GM19468 (cell line): ENCODE results near the gene KCTD18.

Experiments used
- ATAC-seq: cut with Tn5 transposase; IDR thresholded peaks from one replicate; pipeline ENCODE4 v1.9.1; 2021; ENCODE audit warnings: mild to moderate bottlenecking, moderate library complexity, moderate number of reproducible peaks; ENCODE audit not compliant: unreplicated experiment; ENCODE audit errors: extremely low read depth

Gene KCTD18

GRCh38 chr2:200488169-200488568 is 21.7 kb downstream of the KCTD18 start:
- no peak for ATAC-seq

- ATAC-seq: no peak
Observed at GRCh38 chr2:200486529-200486928, 23.3 kb downstream of the KCTD18 start.

DNA sequence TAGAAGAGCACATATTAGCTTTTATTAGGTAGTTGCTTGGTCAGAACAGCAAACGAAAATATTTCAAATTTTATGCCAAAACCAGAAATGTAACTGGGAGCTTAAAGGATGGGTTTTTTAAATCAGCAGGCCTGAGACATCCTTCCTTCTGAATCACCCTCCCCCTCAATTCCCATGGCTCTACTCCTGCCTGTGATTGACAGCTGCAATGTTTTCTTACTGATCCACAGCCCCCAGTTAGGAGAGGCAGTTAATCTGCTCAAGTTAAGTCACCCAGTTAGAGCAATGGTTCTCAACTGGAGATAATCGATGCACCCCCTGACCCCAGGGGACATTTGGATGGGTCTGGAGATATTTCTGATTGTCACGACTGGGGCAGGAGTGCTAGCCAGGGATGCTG is 24.9 kb downstream of the KCTD18 start:
- no peak for ATAC-seq

GRCh38 chr2:200483729-200484198 is 26.1 kb downstream of the KCTD18 start:
- no peak for ATAC-seq

GRCh38 chr2:200482194-200482593 is 27.7 kb downstream of the KCTD18 start:
- peak; percentile 53 for ATAC-seq

DNA sequence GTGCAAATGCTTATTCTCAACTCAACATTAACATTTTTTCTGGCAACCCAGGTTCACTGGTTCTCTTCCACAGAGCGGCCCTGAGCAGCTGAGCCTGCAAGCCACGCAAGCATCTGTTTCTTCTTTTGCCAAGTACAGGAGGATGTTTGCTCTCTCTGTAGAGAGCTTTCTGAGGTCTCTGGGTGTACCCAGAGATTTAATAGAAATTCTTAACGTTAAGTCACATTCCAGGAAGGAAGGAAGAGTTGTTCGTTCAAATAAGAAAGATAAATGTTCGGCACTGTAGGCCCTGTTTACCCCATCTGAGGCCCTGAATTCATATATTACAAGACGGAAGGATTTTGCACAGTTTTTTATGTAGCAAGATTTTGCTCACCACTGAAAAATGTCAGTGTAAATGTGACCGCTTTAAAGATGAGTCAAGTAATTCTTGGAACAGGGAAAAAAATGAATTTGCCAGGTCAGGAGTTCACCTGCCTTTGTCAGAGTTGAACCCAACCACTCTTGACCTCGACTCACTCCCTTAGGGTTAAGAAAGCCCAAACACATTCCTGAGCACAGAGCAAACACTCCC is 30.1 kb downstream of the KCTD18 start:
- ATAC-seq: no peak

GRCh38 chr2:200477667-200478131 is 32.2 kb downstream of the KCTD18 start:
- no peak for ATAC-seq

- ATAC-seq: no peak
Observed at GRCh38 chr2:200476836-200477235, 33.0 kb downstream of the KCTD18 start.

GRCh38 chr2:200475795-200476194 is 34.1 kb downstream of the KCTD18 start:
- ATAC-seq: no peak

GRCh38 chr2:200472853-200473464 is 36.9 kb downstream of the KCTD18 start:
- ATAC-seq: no peak

DNA sequence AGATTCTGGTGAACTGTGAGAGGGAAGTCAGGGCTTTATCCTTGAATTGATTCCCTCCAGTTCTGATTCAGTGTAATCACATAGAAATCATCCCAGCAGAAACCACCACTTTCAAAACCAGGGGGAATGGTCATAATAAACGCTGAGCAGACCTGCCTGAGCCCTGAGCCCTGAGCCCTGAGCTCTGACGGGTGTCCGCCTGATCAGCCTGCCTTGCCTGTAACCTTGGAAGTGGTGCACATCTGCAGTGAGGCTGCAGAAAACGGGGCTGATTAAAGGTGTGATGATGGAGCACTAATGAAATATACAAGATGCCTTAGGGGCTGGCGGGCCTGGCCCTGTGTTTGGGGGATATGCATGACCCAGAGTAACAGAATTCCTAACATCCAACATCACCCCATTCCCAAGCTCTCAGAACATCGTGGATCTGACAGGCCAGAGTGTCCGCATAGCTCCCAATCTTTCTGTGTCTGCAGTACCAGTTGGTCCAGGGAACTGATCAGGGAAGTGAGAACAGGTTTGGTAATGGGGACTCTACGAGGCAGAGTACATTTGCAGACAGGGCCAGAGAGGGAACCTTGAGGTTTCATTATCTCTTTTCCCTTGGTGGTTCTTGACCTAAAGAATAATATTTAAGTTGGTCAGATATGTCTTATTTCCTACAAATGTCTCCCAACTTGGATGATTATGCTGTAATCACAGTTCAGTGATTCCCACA is 37.8 kb downstream of the KCTD18 start:
- ATAC-seq: no peak

DNA sequence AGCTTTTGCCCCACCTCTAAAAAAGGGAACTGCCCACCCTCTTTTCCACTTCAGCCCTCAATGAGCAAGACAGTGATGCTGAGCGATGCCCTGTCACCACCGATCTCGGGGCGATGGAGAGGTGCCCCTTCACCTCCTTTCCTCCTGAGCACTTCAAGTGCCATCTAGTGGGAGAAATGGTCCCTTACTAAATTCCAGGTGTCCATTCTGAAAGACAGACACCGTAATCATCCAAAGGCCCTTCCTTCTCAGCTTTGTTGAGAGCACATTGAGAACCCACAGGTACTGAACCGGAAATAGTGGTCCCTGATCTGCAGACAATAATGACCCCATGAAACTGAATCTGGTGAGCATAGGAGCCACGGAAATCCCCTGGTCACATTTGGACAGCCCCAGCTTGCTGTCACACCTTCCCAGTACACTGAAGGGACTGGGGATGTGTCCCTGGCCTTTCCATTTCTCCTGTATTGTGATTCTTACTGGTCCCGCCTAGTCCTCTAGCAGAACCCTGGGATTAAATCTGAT is 38.5 kb downstream of the KCTD18 start:
- peak; percentile 69 for ATAC-seq

DNA sequence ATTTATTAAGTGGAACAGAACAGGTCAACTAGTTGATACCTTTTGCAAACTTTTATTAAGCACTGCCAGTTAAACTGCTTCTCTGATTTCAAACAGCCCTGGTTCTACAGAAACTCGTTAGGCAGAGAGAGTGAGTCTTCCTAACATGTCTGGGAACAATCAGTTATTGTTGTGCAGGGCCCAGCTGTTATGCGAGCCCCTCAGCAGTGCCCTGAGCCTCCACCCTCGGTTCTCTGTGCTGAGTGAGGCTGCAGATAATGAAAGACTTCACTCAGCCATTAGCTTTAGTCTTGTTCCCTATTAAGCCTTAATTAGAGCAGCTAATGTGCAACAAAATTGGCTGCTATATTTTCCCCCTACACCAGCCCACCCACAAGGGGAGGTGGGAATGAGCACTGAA is 39.6 kb downstream of the KCTD18 start:
- no peak for ATAC-seq

DNA sequence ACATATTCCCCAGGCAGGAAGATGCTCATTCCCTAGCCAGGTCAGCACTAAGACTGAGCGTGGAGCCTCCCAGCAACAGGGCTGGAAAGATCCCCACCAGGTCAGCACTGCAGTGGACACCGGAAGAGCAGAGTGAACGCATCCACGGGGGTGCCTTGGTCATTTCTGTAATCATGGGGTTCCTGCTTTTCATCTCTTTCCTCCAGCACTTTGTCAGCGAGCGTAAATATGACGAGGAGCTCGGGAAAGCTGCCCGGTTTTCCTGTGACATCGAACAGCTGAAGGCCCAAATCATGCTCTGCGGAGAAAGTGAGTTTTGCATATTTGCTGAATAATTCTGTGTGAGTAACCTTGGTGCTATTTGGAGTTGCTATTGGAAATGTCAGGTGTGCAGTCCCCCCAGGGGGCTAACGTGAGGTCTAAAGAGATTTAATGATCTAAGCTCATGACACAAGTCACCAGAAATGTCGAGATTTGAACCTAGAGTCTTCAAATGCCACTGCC is 40.1 kb downstream of the KCTD18 start:
- ATAC-seq: no peak

- no peak for ATAC-seq
Observed at GRCh38 chr2:200467806-200468681, 41.8 kb downstream of the KCTD18 start.

DNA sequence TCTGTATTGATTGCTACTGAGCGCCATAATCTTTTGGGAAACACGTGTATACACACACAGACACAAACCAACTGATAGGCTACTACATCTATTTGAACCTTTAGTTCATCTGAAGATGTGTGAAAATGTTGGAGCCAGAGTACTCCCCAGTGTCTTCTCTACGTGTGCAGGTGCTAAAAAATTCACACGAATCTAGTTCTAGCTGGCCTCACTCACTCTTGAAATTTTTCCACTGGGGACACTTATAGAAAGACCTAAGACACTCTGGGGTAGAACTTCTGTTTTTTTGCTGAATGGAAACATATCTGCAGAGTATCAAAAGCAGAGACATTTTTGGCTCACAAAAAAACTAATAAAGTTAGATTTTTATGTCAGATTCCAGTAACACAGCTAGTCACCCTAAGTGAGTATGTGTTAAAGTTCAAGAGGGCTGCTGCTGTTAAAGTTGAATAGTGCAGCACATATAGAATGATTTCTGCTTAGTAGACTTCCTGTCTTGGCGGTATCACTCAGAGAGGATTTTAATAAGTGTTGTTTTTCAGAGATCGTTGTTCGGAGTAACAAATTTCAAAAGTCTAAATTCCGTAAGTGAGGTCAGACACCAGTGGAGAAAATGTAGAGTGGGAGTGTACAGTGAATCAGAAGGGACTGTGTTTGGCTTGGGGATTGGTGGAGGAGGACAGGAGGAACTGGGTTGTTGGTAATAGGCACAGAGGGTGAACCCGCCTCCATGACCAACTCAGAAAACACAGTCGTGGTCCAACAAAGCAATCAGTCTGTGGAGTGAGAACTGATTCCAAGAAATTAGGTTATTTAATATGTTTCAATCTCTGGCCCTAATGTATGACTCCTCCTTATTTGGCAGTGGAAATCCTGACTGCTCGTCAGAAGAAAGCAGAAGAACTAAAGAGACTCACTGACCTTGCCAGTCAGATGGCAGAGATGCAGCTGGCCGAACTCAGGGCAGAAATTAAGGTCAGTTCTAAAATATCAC is 43.1 kb downstream of the KCTD18 start:
- no peak for ATAC-seq

GRCh38 chr2:200463452-200463851 is 46.4 kb downstream of the KCTD18 start:
- ATAC-seq: no peak

DNA sequence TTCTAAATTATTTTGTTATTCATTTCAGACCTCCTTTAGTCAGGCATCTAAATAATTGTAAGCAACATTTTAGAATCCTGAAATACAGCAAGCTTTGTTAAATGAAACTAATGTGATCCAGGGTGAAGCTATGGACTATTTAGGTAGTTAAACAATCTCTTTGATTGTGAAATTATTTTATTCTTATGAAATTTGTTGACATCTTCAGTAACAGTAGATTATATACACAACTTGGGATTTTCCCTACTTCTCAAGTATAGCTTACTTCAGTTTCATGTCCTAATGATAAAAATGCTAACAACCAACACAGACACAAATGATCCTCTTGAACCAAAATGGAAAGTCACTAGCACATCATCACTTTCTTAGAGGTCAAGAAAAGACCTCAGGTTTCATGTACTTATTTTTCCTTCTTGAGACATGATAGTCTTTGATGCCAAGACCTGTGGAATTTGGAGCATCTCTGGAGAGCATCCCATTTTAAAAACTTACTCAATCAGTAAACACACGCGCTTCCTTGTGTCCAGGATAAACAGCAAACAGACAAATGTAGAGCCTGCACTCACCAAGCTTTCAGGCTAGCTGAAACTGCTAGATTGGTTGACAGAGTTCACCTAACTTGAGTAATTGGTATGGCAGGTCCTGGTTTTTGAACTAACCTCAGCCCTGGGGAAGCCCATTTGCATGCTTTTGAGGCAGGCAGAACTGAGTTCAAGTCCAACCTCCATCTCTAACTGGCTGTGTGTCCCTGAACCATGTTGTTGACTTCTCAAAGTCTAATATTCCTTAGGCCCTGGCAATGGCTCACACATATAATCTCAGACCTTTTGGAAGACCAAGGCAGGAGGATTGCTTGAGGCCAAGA is 47.8 kb downstream of the KCTD18 start:
- no peak for ATAC-seq
